HUES64 (cell line): ENCODE data around the gene RYR3.

Experiments used
- H3K27ac ChIP-seq: 2 replicates; pipeline ENCODE4 v1.7.0; 2013; ENCODE audit warnings: low read depth, low read length, inconsistent platforms
- H3K27me3 ChIP-seq: 2 replicates; pipeline ENCODE4 v1.6.1; 2013; ENCODE audit warnings: mild to moderate bottlenecking, low read length; ENCODE audit not compliant: insufficient read depth
- H3K36me3 ChIP-seq: 2 replicates; pipeline ENCODE4 v1.6.1; 2013; ENCODE audit warnings: mild to moderate bottlenecking, low read length; ENCODE audit not compliant: insufficient read depth
- H3K4me1 ChIP-seq: 2 replicates; pipeline ENCODE4 v1.6.1; 2013; ENCODE audit warnings: mild to moderate bottlenecking, low read length, moderate library complexity; ENCODE audit not compliant: insufficient read depth
- H3K4me3 ChIP-seq: 2 replicates; pipeline ENCODE4 v1.5.1; 2013; ENCODE audit warnings: mild to moderate bottlenecking, low read length, moderate library complexity
- H3K9ac ChIP-seq: 2 replicates; pipeline ENCODE4 v1.6.1; 2013; ENCODE audit warnings: mild to moderate bottlenecking, low read depth, low read length
- H3K9me3 ChIP-seq: 2 replicates; pipeline ENCODE4 v1.6.1; 2013; ENCODE audit warnings: low read depth, low read length; ENCODE audit not compliant: insufficient read depth
- WGBS: fragments of 150-250, 120-280 bp; methylation state at CpG from one replicate; pipeline ENCODE4 v1.1.7; 2013; ENCODE audit warnings: missing lambda C conversion rate; 5-methylcytosine and 5-hydroxymethylcytosine counted together

RYR3 gene

GRCh38 chr15:33419701-33420100 lies 108.9 kb downstream of the RYR3 start:
- Histone ChIP-seq H3K36me3 (no peaks in the 10 kb centered on the region), H3K9me3 (no peaks in the 10 kb centered on the region), H3K27me3 (no peaks in the 10 kb centered on the region), H3K4me3 (no peak overlapping the region), H3K27ac (no peak overlapping the region), H3K9ac (no peak overlapping the region), H3K4me1 (no peaks in the 10 kb centered on the region)
- 94% methylated on average over 4 of the region's 4 CpGs for WGBS

GRCh38 chr15:33424025-33424424 lies 113.3 kb downstream of the RYR3 start:
- Histone ChIP-seq H3K4me1 (no peaks in the 10 kb centered on the region), H3K36me3 (no peaks in the 10 kb centered on the region), H3K27me3 (no peaks in the 10 kb centered on the region), H3K9me3 (no peaks in the 10 kb centered on the region), H3K4me3 (no peak overlapping the region), H3K9ac (no peak overlapping the region), H3K27ac (no peak overlapping the region)

- Histone ChIP-seq H3K9me3 (no peaks in the 10 kb centered on the region), H3K36me3 (no peaks in the 10 kb centered on the region), H3K4me3 (no peak overlapping the region), H3K27ac (no peak overlapping the region), H3K9ac (no peak overlapping the region), H3K27me3 (no peaks in the 10 kb centered on the region), H3K4me1 (peaks cover 8% of the 10 kb centered on the region; the same call in 1 of the 2 replicates)
- WGBS = 82% methylated on average over 3 of the region's 3 CpGs
These were observed 114.4 kb downstream of the RYR3 start for GRCh38 chr15:33425142-33425541.

GRCh38 chr15:33430577-33430976 lies 119.8 kb downstream of the RYR3 start:
- no peak overlapping the region for H3K27ac ChIP-seq
- H3K9me3 ChIP-seq = no peaks in the 10 kb centered on the region
- no peaks in the 10 kb centered on the region for H3K27me3 ChIP-seq
- no peaks in the 10 kb centered on the region for H3K36me3 ChIP-seq
- H3K4me3 ChIP-seq = no peak overlapping the region
- WGBS = 79% methylated on average over 5 of the region's 5 CpGs
- no peak overlapping the region for H3K9ac ChIP-seq
- H3K4me1 ChIP-seq = peaks cover 8% of the 10 kb centered on the region; the same call in 1 of the 2 replicates

DNA sequence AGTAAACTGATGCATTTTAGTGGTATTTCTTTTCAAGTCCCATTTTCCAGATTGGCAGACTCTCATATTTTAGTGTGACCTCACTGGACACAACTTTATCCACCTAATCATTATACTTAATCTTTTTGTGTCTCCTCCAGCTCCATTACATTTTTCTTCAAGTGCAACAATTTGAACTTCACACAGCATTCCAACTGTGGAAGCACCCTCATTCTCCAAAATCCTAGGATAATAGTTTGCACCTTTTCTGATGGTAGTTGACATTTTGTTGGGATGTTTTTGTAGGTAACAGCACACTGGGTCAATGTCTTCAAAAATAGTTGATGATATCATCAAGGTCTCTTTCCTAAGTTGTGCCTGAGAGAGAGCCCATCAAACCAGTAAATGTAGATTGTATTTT lies 123.1 kb downstream of the RYR3 start:
- Histone ChIP-seq H3K9me3 (no peaks in the 10 kb centered on the region), H3K27me3 (no peaks in the 10 kb centered on the region), H3K27ac (no peak overlapping the region), H3K9ac (no peak overlapping the region), H3K4me3 (no peak overlapping the region), H3K4me1 (peaks cover 8% of the 10 kb centered on the region; the same call in 1 of the 2 replicates), H3K36me3 (no peaks in the 10 kb centered on the region)

GRCh38 chr15:33438396-33438795 lies 127.6 kb downstream of the RYR3 start:
- no peak overlapping the region for H3K9ac ChIP-seq
- H3K4me3 ChIP-seq = no peak overlapping the region
- 100% methylated on average over 2 of the region's 3 CpGs for WGBS
- no peaks in the 10 kb centered on the region for H3K36me3 ChIP-seq
- no peaks in the 10 kb centered on the region for H3K27me3 ChIP-seq
- H3K9me3 ChIP-seq = no peaks in the 10 kb centered on the region
- no peak overlapping the region for H3K27ac ChIP-seq
- no peaks in the 10 kb centered on the region for H3K4me1 ChIP-seq

DNA sequence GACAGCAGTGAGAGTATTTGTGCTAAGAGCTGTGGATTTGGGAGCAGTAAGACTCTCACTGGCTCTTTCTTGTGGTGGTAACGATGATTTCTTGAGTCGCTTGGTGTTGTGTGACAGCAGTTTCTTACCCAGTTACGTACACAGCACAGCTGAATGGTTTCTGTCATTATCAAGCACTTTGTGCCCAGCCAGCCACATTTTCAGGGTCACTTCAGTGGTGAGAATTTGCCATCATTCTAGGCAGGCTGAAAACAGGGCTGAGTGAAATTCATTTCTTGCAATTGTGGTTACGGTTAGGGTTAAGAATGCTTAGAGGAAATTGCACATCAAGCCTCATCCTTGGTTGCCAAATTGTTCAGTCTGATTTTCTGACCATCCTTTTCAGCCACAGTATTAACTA lies 130.1 kb downstream of the RYR3 start:
- 98% methylated on average over 4 of the region's 4 CpGs for WGBS
- Histone ChIP-seq H3K4me3 (no peak overlapping the region), H3K4me1 (no peaks in the 10 kb centered on the region), H3K9me3 (no peaks in the 10 kb centered on the region), H3K27me3 (no peaks in the 10 kb centered on the region), H3K9ac (no peak overlapping the region), H3K27ac (no peak overlapping the region), H3K36me3 (no peaks in the 10 kb centered on the region)

DNA sequence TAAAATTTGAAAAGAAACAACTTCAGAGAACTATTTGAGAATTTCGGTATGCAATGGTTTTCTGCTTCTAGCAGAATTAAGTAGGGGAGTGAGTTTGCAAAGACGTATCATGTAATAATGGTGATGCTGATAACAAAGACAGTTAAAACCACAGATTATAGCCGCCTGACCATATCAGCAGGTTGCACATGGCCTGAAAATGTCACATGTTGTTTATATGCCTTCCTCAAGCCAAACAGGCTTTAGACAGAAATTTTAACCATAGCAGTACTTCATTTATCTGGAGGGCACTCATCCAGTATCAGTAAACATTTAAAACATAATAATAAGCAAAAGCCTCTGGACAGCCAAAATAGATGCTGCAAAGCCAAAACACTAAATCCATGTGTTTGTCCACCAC lies 131.7 kb downstream of the RYR3 start:
- Histone ChIP-seq H3K9ac (no peak overlapping the region), H3K9me3 (no peaks in the 10 kb centered on the region), H3K36me3 (no peaks in the 10 kb centered on the region), H3K4me1 (no peaks in the 10 kb centered on the region), H3K4me3 (no peak overlapping the region), H3K27ac (no peak overlapping the region), H3K27me3 (no peaks in the 10 kb centered on the region)
- over 99% methylated on average over 3 of the region's 3 CpGs for WGBS

- no peaks in the 10 kb centered on the region for H3K36me3 ChIP-seq
- WGBS = 85% methylated on average over 1 of the region's 1 CpG
- H3K27ac ChIP-seq = no peak overlapping the region
- H3K9me3 ChIP-seq = no peaks in the 10 kb centered on the region
- no peaks in the 10 kb centered on the region for H3K4me1 ChIP-seq
- no peaks in the 10 kb centered on the region for H3K27me3 ChIP-seq
- H3K4me3 ChIP-seq = no peak overlapping the region
- H3K9ac ChIP-seq = no peak overlapping the region
These were observed 132.9 kb downstream of the RYR3 start for GRCh38 chr15:33443708-33444107.

- Histone ChIP-seq H3K27me3 (no peaks in the 10 kb centered on the region), H3K4me3 (no peak overlapping the region), H3K36me3 (no peaks in the 10 kb centered on the region), H3K27ac (no peak overlapping the region), H3K9me3 (no peaks in the 10 kb centered on the region), H3K4me1 (no peaks in the 10 kb centered on the region), H3K9ac (no peak overlapping the region)
- 96% methylated on average over 4 of the region's 4 CpGs for WGBS
These were observed 135.2 kb downstream of the RYR3 start for GRCh38 chr15:33445984-33446383.

DNA sequence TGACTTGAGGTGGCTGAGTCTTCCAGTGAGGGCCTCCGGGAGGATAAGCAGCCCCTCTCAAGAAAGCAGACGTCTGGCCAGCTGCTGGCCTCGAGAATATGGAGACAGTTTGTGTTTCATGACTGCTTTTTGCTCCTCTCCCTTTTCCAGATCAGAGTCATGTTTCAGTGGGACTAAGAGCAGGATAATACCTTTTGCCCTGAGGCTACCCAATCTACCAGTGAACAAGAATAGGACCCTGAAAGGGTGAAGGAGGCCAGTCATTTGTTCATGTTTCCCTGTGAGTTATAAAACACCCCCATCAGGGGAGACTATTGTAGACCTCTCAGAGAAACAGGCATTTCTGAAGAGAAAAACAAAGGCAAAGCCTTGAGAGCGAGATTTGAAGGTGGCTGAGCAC lies 137.4 kb downstream of the RYR3 start:
- Histone ChIP-seq H3K36me3 (no peaks in the 10 kb centered on the region), H3K27me3 (no peaks in the 10 kb centered on the region), H3K9me3 (no peaks in the 10 kb centered on the region), H3K4me1 (no peaks in the 10 kb centered on the region), H3K9ac (no peak overlapping the region), H3K4me3 (no peak overlapping the region), H3K27ac (no peak overlapping the region)
- whole genome bisulfite sequencing = 78% methylated on average over 4 of the region's 4 CpGs

GRCh38 chr15:33448961-33449606 lies 138.3 kb downstream of the RYR3 start:
- H3K9ac ChIP-seq = no peak overlapping the region
- no peaks in the 10 kb centered on the region for H3K36me3 ChIP-seq
- H3K9me3 ChIP-seq = no peaks in the 10 kb centered on the region
- no peaks in the 10 kb centered on the region for H3K27me3 ChIP-seq
- WGBS = 93% methylated on average over 9 of the region's 9 CpGs
- H3K4me1 ChIP-seq = no peaks in the 10 kb centered on the region
- H3K4me3 ChIP-seq = no peak overlapping the region
- no peak overlapping the region for H3K27ac ChIP-seq
